Heart right ventricle (tissue), 16 donors: ENCODE results near the gene FILIP1L. TPM values are rescaled to one million over a fixed set of nuclear protein-coding genes. Genes with fewer than 3 reads are reported as not detected.
A peak's percentile ranks its signal among the peaks of the same experiment; 100 is the strongest.

Experiments used
- ATAC-seq, 8 donors: fragments of 200-7000 bp; cut with Tn5 transposase; one replicate each; pipeline ENCODE4 v1.9.1; 2020; ENCODE audit warnings: mild to moderate bottlenecking in 8 of 8, moderate library complexity in 8 of 8, moderate number of reproducible peaks in 1 of 8
- DNase-seq, 2 donors: peaks; one replicate each; pipeline ENCODE4 v3.0.0-alpha.2; 2020
- H3K27ac ChIP-seq, 10 donors: fragments of 200-600 bp; sonication (generic) in 2 of 10; one replicate each; pipeline versions ENCODE4 v1.5.0 to v1.8.0; 2020 to 2022; ENCODE audit warnings: mild to moderate bottlenecking in 3 of 10
- H3K27me3 ChIP-seq, 7 donors: fragments of 200-600 bp; one replicate each; pipeline ENCODE4 v1.8.0; 2021 to 2022; ENCODE audit warnings: mild to moderate bottlenecking in 2 of 7
- H3K36me3 ChIP-seq, 9 donors: fragments of 200-600 bp; sonication (generic) in 1 of 9; one replicate each; pipeline versions ENCODE4 v1.5.0 to v1.8.0; 2020 to 2022; ENCODE audit warnings: mild to moderate bottlenecking in 2 of 9
- H3K4me1 ChIP-seq, 9 donors: fragments of 200-600 bp; sonication (generic) in 1 of 9; one replicate each; pipeline versions ENCODE4 v1.5.0 to v1.8.0; 2020 to 2022; ENCODE audit warnings: mild to moderate bottlenecking in 4 of 9
- H3K4me3 ChIP-seq, 10 donors: fragments of 200-600 bp; sonication (generic) in 2 of 10; one replicate each; pipeline versions ENCODE4 v1.5.0 to v1.8.0; 2020 to 2022; ENCODE audit warnings: mild to moderate bottlenecking in 7 of 10, moderate library complexity in 2 of 10
- H3K9me3 ChIP-seq, 11 donors: fragments of 200-600 bp in 10 of 11; sonication (generic) in 2 of 11; one replicate each; pipeline versions ENCODE4 v1.5.0 to v1.8.0; 2013 to 2022; ENCODE audit warnings: mild to moderate bottlenecking in 2 of 11, control low read depth in 1 of 11, moderate library complexity in 1 of 11
- WGBS, 2 donors: extraction: QIAGEN DNeasy Blood & Tissue Kit; methylation state at CpG; one replicate each; pipeline ENCODE4 v1.1.7; 2013; ENCODE audit warnings: inconsistent platforms in 1 of 2; 5-methylcytosine and 5-hydroxymethylcytosine counted together
- intact Hi-C, 10 donors: fragments of 100-400 bp; cut with DNase I; formaldehyde crosslinking; loops; one replicate each; pipeline versions ENCODE4 v1.11.1 to v1.14.2; 2022
- polyA plus RNA-seq, 2 donors: library from polyadenylated mRNA; stranded (reverse); fragments of 200-250 nt; gene quantifications; one replicate each; pipeline ENCODE4 v1.2.3, GENCODE V29; 2013
- total RNA-seq, 10 donors: library from RNA; stranded (reverse); fragmentation: NEBNext Ultra II Directional in 3 of 10; extraction: Animal tissue kit (Norgen Biotek cat#: 25700) in 3 of 10; gene quantifications; one replicate each; pipeline versions ENCODE4 v1.2.1 to v1.2.4, GENCODE V29; 2021 to 2023
- TF ChIP-seq, protein P1 (sequence below), 9 donors: fragments of 200-600 bp; sonication (generic) in 2 of 9; IDR thresholded peaks; one replicate each; pipeline versions ENCODE4 v1.5.0 to v1.8.0; 2021 to 2022; ENCODE audit warnings: antibody characterized with exemption in 9 of 9, mild to moderate bottlenecking in 5 of 9, moderate library complexity in 1 of 9
- donor health status: Arrhythmogenic right ventricular cardiomyopathy.
- donor health status: ischemic (EF 13 %, LVEDD 7.1; RV severe dilation, severe dysfunction).
- donor health status: healthy with polysubstance abuse.
- donor health status: DM: no; HTN: yes; CAD: no.
- donor health status: DM: no; HTN: no; CAD: no.
- donor health status: ischemic (EF 25% LVEDD 6.9; RV normal size, moderate dysfunction).
- donor health status: ischemic (EF 25% LVEDD 5.7; RV mildly dilated, moderate dysfunction).
- donor health status: healthy.
- donor health status: DM: yes; HTN: yes; CAD: no.
- donor health status: Ischemic cardiomyopathy.
- donor health status: ischemic (EF 35%, LVEDD 5.7; RV mildly dilated, moderate dysfunction).
- donor health status: nonischemic (EF 11% LVEDD 7.7; RV severe dilation, severe dysfunction).
- donor health status: DM: yes; HTN: yes; CAD: no.
- donor health status: PGD.
- donor health status: ischemic (EF 29% LVEDD 5.4; RV normal size, mild dysfunction).
- donor health status: nonischemic (EF 23%, LVEDD 6.1; RV moderate dilation, normal function).

The FILIP1L gene
- total and polyA plus RNA-seq, 12 donors, result 15.9 to 134 (median 64.3) TPM

- no peak overlapping the region for H3K4me3 ChIP-seq
- no peak overlapping the region for H3K27ac ChIP-seq
- DNase-seq (no peak), ATAC-seq (no peak)
- intact Hi-C loops, result no loop called here
- WGBS, 2 donors, result 64 to 68% methylated on average over 5 of the region's 5 CpGs
- no peaks in the 10 kb centered on the region for H3K36me3 ChIP-seq
- no peaks in the 10 kb centered on the region for H3K27me3 ChIP-seq
- H3K4me1 ChIP-seq, result peaks cover 13 to 47% (median 28%) of the 10 kb centered on the region in 9 donors
- H3K9me3 ChIP-seq, result no peaks in the 10 kb centered on the region
- TF ChIP-seq, protein P1, sequence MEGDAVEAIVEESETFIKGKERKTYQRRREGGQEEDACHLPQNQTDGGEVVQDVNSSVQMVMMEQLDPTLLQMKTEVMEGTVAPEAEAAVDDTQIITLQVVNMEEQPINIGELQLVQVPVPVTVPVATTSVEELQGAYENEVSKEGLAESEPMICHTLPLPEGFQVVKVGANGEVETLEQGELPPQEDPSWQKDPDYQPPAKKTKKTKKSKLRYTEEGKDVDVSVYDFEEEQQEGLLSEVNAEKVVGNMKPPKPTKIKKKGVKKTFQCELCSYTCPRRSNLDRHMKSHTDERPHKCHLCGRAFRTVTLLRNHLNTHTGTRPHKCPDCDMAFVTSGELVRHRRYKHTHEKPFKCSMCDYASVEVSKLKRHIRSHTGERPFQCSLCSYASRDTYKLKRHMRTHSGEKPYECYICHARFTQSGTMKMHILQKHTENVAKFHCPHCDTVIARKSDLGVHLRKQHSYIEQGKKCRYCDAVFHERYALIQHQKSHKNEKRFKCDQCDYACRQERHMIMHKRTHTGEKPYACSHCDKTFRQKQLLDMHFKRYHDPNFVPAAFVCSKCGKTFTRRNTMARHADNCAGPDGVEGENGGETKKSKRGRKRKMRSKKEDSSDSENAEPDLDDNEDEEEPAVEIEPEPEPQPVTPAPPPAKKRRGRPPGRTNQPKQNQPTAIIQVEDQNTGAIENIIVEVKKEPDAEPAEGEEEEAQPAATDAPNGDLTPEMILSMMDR (IDR thresholded peaks at IDR 0.05), result no peak
These were observed 14.3 kb upstream of the FILIP1L start for GRCh38 chr3:100128565-100128964.

- Histone ChIP-seq H3K9me3 (no peaks in the 10 kb centered on the region), H3K27ac (peak overlapping the region in 5 of 10 donors; percentile 7 to 52 (median 18)), H3K4me3 (no peak overlapping the region), H3K4me1 (peaks cover 13 to 51% (median 28%) of the 10 kb centered on the region in 9 donors), H3K36me3 (no peaks in the 10 kb centered on the region), H3K27me3 (no peaks in the 10 kb centered on the region)
- ATAC-seq (peak in 1 of 8 donors; percentile 59), DNase-seq (no peak)
- 40 to 42% methylated on average over 2 of the region's 2 CpGs for WGBS, 2 donors
- TF ChIP-seq, protein P1 (IDR thresholded peaks at IDR 0.05), result no peak
- intact Hi-C loops, result no loop called here
These were observed 13.5 kb upstream of the FILIP1L start for GRCh38 chr3:100127792-100128191.

DNA sequence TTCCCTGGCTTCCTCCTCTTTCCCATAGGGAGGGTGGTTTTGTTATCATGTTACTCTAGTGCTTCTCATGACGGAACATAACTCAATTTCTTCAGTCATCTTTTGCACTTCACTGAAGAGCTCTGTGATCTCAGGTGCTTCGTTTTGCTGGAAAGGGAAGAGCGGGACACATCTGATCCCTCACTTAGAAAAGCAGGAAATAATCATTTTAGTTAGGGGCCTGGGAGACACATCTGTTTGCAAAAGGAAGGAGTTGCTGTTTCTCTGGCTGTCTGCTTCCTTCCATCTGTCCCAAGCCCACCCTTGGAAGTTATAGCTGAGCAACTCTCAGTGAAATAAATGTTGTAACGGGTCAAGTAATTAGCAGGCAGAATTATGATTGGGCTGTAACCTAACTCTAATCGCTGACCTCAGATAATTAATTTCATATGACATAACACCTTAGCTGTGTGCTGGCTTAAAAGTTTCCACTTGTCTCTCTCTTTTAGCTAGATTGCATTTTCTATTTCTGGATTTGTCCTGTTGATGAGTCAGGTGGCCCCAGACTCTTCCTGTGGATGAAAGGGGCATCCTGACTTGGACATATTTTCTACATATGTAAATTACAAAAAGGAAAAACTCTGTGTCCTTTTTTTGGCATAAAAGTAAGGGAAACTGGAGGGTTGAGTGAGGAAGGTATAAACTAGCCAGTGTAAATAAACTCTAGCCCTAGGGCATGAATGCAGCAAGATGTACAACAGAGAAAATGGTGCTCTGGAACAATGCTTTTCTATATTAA lies 11.0 kb upstream of the FILIP1L start:
- no peaks in the 10 kb centered on the region for H3K9me3 ChIP-seq
- H3K36me3 ChIP-seq, result no peaks in the 10 kb centered on the region
- H3K4me1 ChIP-seq, result peaks cover 13 to 52% (median 28%) of the 10 kb centered on the region in 9 donors
- DNase-seq (no peak), ATAC-seq (peak in 7 of 8 donors; percentile 36 to 78 (median 65))
- no peaks in the 10 kb centered on the region for H3K27me3 ChIP-seq
- WGBS, 2 donors, result 50 to 52% methylated on average over 5 of the region's 5 CpGs
- H3K27ac ChIP-seq, result peak overlapping the region in 7 of 10 donors; percentile 10 to 75 (median 63)
- TF ChIP-seq, protein P1 (IDR thresholded peaks at IDR 0.05), result no peak
- intact Hi-C loops, result no loop called here
- no peak overlapping the region for H3K4me3 ChIP-seq

DNA sequence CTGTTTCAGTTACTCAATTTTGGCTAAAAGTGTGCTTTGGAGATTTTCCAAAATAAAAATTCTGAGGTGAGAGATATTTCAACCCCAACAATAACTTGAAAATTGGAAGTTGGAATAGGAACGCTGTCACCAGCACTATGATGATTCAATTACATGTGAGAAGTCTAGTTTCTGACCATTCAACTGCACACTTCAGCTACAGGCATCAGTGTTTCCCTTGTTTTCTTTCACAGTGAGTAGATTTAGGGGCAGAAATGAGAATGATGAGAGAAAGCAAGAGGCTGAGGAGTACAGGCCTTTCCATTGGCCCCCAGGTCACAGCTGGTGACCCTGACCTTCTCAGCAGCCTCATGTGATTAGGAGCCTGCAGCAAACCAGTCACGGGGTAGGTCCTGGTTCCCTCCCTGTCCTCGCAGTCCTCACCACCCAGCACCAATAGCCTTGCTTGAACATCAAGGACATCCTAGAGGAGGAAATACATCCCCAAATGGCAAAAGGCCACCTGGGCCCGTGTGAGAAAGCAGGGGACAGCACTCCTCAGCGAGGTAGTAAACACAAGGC lies 10.0 kb upstream of the FILIP1L start:
- Histone ChIP-seq H3K36me3 (no peaks in the 10 kb centered on the region), H3K4me3 (no peak overlapping the region), H3K9me3 (no peaks in the 10 kb centered on the region), H3K27ac (peak overlapping the region; percentile 8 to 75 (median 60)), H3K27me3 (no peaks in the 10 kb centered on the region), H3K4me1 (peaks cover 13 to 63% (median 39%) of the 10 kb centered on the region in 9 donors)
- DNase-seq (peak; percentile 25 to 45), ATAC-seq (peak; percentile 48 to 77 (median 69))
- TF ChIP-seq, protein P1 (IDR thresholded peaks at IDR 0.05), result no peak
- WGBS, 2 donors, result 45 to 74% methylated on average over 5 of the region's 5 CpGs
- intact Hi-C loops, result no loop called here
